ENCODE measurements around the gene ESYT1.
"Not testable (repeated sequence)": the region's sequence is repeated elsewhere in the genome, so short reads cannot be mapped to it uniquely, and the experiment has no call there.

ESYT1 gene

GRCh38 chr12:56110571-56110970, 17.5 kb upstream of the ESYT1 start:
- TF ChIP-seq CTCF (IDR thresholded peaks at IDR 0.05; ENCODE audit: borderline replicate concordance, control extremely low read depth, extremely low read depth, insufficient read depth, missing control alignments), result no peak
- in situ Hi-C loops (cut with MboI; ENCODE audit: low sequenced_read_pairs, unreplicated experiment), result no loop called here
- DNase-seq (ENCODE audit: low spot score), result no peak

GRCh38 chr12:56114084-56114483, 14.0 kb upstream of the ESYT1 start:
- in situ Hi-C loops (cut with MboI; ENCODE audit: low sequenced_read_pairs, unreplicated experiment), result no loop called here
- DNase-seq (ENCODE audit: low spot score), result no peak
- TF ChIP-seq CTCF (IDR thresholded peaks at IDR 0.05; ENCODE audit: borderline replicate concordance, control extremely low read depth, extremely low read depth, insufficient read depth, missing control alignments), result no peak

GRCh38 chr12:56115329-56115728, 12.7 kb upstream of the ESYT1 start:
- DNase-seq (ENCODE audit: low spot score), result no peak
- TF ChIP-seq CTCF (IDR thresholded peaks at IDR 0.05; ENCODE audit: borderline replicate concordance, control extremely low read depth, extremely low read depth, insufficient read depth, missing control alignments), result no peak
- in situ Hi-C loops (cut with MboI; ENCODE audit: low sequenced_read_pairs, unreplicated experiment), result no loop called here

- in situ Hi-C loops (cut with MboI; ENCODE audit: low sequenced_read_pairs, unreplicated experiment), result no loop called here
- no peak for TF ChIP-seq CTCF (IDR thresholded peaks at IDR 0.05; ENCODE audit: borderline replicate concordance, control extremely low read depth, extremely low read depth, insufficient read depth, missing control alignments)
Observed at GRCh38 chr12:56116267-56117081, 11.6 kb upstream of the ESYT1 start, which contains the start of gene RPL41. Gene RPL41 (plus strand): TSS chr12:56116633.

GRCh38 chr12:56117082-56117706, 10.9 kb upstream of the ESYT1 start:
- DNase-seq (ENCODE audit: low spot score); in situ Hi-C loops (cut with MboI; ENCODE audit: low sequenced_read_pairs, unreplicated experiment): not testable (repeated sequence)

More at GRCh38 chr12:56116267-56117081, 11.6 kb upstream of the ESYT1 start, which contains the start of gene RPL41:
- peak; percentile 82 for DNase-seq (ENCODE audit: low spot score)

- peak; percentile 94 for DNase-seq (ENCODE audit: low spot score)
- TF ChIP-seq CTCF (IDR thresholded peaks at IDR 0.05; ENCODE audit: borderline replicate concordance, control extremely low read depth, extremely low read depth, insufficient read depth, missing control alignments), result peak; percentile 59
- in situ Hi-C loops (cut with MboI; ENCODE audit: low sequenced_read_pairs, unreplicated experiment), result no loop called here
Observed at GRCh38 chr12:56117778-56118687, 10.0 kb upstream of the ESYT1 start, which contains the start of gene ZC3H10. Gene ZC3H10 (plus strand): TSS chr12:56118266. CDS start chr12:56120563, 2,297 bp downstream.

All from GM13976 (cell line).